Measurements from ENCODE around the gene VAV3.

- no peak for TF ChIP-seq POLR2AphosphoS5 (IDR thresholded peaks at IDR 0.05)
- no peak for TF ChIP-seq CTCF (IDR thresholded peaks at IDR 0.05)
These were observed 24.9 kb downstream of the VAV3 start for GRCh38 chr1:107940017-107940577.
